ENCODE results near the gene OR51V1.
"Not testable (repeated sequence)": the region's sequence is repeated elsewhere in the genome, so short reads cannot be mapped to it uniquely, and the experiment has no call there.

GRCh38 chr11:5161045-5161444 is 39.4 kb downstream of the OR51V1 start:
- not testable (repeated sequence) for TF ChIP-seq POLR2A, CTCF (IDR thresholded peaks at IDR 0.05)
